Measurements from ENCODE around the gene ARID5B. TPM values are rescaled to one million over a fixed set of nuclear protein-coding genes. Genes with fewer than 3 reads are reported as not detected.

The ARID5B gene
- total and polyA plus RNA-seq, 2 experiments from 2014 or later = 1.3 to 1.6 TPM

DNA sequence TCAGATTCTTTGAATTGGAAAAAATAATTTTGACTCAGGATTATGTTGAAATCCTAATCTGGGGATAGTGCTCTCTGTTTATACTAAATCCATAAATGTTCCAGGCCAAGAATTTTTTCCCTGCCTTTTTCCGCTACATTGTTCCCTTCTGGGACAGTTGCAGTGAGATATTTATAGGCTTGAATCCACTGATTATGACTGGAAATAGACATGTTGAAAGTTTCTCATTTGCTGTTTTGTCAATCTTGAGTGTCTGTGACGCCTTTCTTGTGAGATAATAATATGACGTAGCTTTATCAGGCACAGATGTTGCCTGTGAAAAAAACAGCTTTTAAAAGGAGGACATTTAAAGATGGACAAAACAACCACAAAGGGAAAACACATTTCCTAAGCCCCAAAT, 155.9 kb downstream of the ARID5B start:
- Mint-ChIP-seq H3K27ac (no peak overlapping the region), H3K9me3 (no peaks in the 10 kb centered on the region), H3K27me3 (ENCODE audit: insufficient read depth, low read depth, poor library complexity) (peaks cover 3% of the 10 kb centered on the region), H3K36me3 (ENCODE audit: low read depth) (no peaks in the 10 kb centered on the region), H3K4me3 (no peak overlapping the region), H3K4me1 (no peaks in the 10 kb centered on the region; the same call in 2 of the 3 replicates)
- Histone ChIP-seq H3K36me3 (ENCODE audit: insufficient read depth) (no peaks in the 10 kb centered on the region), H2AFZ (no peak overlapping the region), H3K27ac (ENCODE audit: low read depth) (no peak overlapping the region), H3F3A (replicated peaks; ENCODE audit: low read depth) (no peaks in the 10 kb centered on the region), H4K20me1 (replicated peaks; ENCODE audit: insufficient read depth) (no peaks in the 10 kb centered on the region), H3K4me2 (no peak overlapping the region), H3K9me2 (ENCODE audit: insufficient read depth) (peaks cover 16% of the 10 kb centered on the region), H3K4me1 (ENCODE audit: insufficient read depth) (peaks cover 4% of the 10 kb centered on the region; the same call in 1 of the 2 replicates), H3K4me3 (no peak overlapping the region), H3K79me2 (replicated peaks; ENCODE audit: insufficient read depth) (no peaks in the 10 kb centered on the region), H3K27me3 (ENCODE audit: insufficient read depth) (no peaks in the 10 kb centered on the region)
- no peak for DNase-seq (ENCODE audit: low spot score)
- TF ChIP-seq, protein P1, sequence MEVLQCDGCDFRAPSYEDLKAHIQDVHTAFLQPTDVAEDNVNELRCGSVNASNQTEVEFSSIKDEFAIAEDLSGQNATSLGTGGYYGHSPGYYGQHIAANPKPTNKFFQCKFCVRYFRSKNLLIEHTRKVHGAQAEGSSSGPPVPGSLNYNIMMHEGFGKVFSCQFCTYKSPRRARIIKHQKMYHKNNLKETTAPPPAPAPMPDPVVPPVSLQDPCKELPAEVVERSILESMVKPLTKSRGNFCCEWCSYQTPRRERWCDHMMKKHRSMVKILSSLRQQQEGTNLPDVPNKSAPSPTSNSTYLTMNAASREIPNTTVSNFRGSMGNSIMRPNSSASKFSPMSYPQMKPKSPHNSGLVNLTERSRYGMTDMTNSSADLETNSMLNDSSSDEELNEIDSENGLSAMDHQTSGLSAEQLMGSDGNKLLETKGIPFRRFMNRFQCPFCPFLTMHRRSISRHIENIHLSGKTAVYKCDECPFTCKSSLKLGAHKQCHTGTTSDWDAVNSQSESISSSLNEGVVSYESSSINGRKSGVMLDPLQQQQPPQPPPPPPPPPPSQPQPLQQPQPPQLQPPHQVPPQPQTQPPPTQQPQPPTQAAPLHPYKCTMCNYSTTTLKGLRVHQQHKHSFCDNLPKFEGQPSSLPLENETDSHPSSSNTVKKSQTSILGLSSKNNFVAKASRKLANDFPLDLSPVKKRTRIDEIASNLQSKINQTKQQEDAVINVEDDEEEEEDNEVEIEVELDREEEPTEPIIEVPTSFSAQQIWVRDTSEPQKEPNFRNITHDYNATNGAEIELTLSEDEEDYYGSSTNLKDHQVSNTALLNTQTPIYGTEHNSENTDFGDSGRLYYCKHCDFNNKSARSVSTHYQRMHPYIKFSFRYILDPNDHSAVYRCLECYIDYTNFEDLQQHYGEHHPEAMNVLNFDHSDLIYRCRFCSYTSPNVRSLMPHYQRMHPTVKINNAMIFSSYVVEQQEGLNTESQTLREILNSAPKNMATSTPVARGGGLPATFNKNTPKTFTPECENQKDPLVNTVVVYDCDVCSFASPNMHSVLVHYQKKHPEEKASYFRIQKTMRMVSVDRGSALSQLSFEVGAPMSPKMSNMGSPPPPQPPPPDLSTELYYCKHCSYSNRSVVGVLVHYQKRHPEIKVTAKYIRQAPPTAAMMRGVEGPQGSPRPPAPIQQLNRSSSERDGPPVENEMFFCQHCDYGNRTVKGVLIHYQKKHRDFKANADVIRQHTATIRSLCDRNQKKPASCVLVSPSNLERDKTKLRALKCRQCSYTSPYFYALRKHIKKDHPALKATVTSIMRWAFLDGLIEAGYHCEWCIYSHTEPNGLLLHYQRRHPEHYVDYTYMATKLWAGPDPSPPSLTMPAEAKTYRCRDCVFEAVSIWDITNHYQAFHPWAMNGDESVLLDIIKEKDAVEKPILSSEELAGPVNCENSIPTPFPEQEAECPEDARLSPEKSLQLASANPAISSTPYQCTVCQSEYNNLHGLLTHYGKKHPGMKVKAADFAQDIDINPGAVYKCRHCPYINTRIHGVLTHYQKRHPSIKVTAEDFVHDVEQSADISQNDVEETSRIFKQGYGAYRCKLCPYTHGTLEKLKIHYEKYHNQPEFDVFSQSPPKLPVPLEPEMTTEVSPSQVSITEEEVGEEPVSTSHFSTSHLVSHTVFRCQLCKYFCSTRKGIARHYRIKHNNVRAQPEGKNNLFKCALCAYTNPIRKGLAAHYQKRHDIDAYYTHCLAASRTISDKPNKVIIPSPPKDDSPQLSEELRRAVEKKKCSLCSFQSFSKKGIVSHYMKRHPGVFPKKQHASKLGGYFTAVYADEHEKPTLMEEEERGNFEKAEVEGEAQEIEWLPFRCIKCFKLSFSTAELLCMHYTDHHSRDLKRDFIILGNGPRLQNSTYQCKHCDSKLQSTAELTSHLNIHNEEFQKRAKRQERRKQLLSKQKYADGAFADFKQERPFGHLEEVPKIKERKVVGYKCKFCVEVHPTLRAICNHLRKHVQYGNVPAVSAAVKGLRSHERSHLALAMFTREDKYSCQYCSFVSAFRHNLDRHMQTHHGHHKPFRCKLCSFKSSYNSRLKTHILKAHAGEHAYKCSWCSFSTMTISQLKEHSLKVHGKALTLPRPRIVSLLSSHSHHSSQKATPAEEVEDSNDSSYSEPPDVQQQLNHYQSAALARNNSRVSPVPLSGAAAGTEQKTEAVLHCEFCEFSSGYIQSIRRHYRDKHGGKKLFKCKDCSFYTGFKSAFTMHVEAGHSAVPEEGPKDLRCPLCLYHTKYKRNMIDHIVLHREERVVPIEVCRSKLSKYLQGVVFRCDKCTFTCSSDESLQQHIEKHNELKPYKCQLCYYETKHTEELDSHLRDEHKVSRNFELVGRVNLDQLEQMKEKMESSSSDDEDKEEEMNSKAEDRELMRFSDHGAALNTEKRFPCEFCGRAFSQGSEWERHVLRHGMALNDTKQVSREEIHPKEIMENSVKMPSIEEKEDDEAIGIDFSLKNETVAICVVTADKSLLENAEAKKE (CRISPR knock-in tag; IDR thresholded peaks at IDR 0.05) = no peak
- TF ChIP-seq ETS1 (IDR thresholded peaks at IDR 0.05) = no peak
- no peak for TF ChIP-seq ZNF331 (CRISPR knock-in tag; IDR thresholded peaks at IDR 0.05; ENCODE audit: low read depth)
- no peak for TF ChIP-seq NANOG (IDR thresholded peaks at IDR 0.05; ENCODE audit: borderline replicate concordance)
- TF ChIP-seq, protein P2, sequence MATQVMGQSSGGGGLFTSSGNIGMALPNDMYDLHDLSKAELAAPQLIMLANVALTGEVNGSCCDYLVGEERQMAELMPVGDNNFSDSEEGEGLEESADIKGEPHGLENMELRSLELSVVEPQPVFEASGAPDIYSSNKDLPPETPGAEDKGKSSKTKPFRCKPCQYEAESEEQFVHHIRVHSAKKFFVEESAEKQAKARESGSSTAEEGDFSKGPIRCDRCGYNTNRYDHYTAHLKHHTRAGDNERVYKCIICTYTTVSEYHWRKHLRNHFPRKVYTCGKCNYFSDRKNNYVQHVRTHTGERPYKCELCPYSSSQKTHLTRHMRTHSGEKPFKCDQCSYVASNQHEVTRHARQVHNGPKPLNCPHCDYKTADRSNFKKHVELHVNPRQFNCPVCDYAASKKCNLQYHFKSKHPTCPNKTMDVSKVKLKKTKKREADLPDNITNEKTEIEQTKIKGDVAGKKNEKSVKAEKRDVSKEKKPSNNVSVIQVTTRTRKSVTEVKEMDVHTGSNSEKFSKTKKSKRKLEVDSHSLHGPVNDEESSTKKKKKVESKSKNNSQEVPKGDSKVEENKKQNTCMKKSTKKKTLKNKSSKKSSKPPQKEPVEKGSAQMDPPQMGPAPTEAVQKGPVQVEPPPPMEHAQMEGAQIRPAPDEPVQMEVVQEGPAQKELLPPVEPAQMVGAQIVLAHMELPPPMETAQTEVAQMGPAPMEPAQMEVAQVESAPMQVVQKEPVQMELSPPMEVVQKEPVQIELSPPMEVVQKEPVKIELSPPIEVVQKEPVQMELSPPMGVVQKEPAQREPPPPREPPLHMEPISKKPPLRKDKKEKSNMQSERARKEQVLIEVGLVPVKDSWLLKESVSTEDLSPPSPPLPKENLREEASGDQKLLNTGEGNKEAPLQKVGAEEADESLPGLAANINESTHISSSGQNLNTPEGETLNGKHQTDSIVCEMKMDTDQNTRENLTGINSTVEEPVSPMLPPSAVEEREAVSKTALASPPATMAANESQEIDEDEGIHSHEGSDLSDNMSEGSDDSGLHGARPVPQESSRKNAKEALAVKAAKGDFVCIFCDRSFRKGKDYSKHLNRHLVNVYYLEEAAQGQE (IDR thresholded peaks at IDR 0.05; ENCODE audit: unreplicated experiment) = no peak
- no peak for TF ChIP-seq EZH2 (IDR thresholded peaks at IDR 0.05; ENCODE audit: low read depth, unreplicated experiment)
- no peak for TF ChIP-seq STAT1 (IDR thresholded peaks at IDR 0.05; ENCODE audit: unreplicated experiment)
- no peak for TF ChIP-seq POLR2AphosphoS5 (IDR thresholded peaks at IDR 0.05; ENCODE audit: low read depth)
- no peak for TF ChIP-seq EZH2phosphoT487 (IDR thresholded peaks at IDR 0.05; ENCODE audit: unreplicated experiment)
- no peak for TF ChIP-seq CTCF (conservative IDR thresholded peaks at IDR 0.05; ENCODE audit: low read depth in 2 of 2)
- TF ChIP-seq ZNF114 (CRISPR knock-in tag; IDR thresholded peaks at IDR 0.05) = no peak
- no peak for TF ChIP-seq CREB1 (CRISPR knock-in tag; IDR thresholded peaks at IDR 0.05; ENCODE audit: low read depth)
- no peak for TF ChIP-seq JUNB (IDR thresholded peaks at IDR 0.05; ENCODE audit: unreplicated experiment)
- no peak for ATAC-seq

Data from GM23338 (cell line).